ENCODE results near the gene NTM.

Gene NTM

GRCh38 chr11:131504199-131504949 is 134.0 kb downstream of the NTM start:
- no peaks in the 10 kb centered on the region for H3K36me3 ChIP-seq (ENCODE audit: low read depth)
- DNase-seq (ENCODE audit: low spot score) (no peak), ATAC-seq (ENCODE audit: low read depth) (no peak)

GRCh38 chr11:131506348-131506747 is 135.9 kb downstream of the NTM start:
- Histone ChIP-seq H3K36me3 (ENCODE audit: low read depth) (no peaks in the 10 kb centered on the region), H3K4me3 (ENCODE audit: severe bottlenecking) (no peak overlapping the region), H3K9me3 (ENCODE audit: severe bottlenecking) (no peaks in the 10 kb centered on the region), H3K27ac (ENCODE audit: poor library complexity, severe bottlenecking) (no peak overlapping the region), H3K4me1 (ENCODE audit: insufficient read depth, poor library complexity, severe bottlenecking) (no peaks in the 10 kb centered on the region), H3K27me3 (ENCODE audit: insufficient read depth, poor library complexity, severe bottlenecking) (no peaks in the 10 kb centered on the region)
- TF ChIP-seq CTCF (IDR thresholded peaks at IDR 0.05; ENCODE audit: poor library complexity, severe bottlenecking): no peak
- ATAC-seq (ENCODE audit: low read depth): no peak
- DNase-seq (ENCODE audit: low spot score): no peak

More at GRCh38 chr11:131504199-131504949, 134.0 kb downstream of the NTM start:
- H3K9me3 ChIP-seq (ENCODE audit: severe bottlenecking): no peaks in the 10 kb centered on the region
- no peak overlapping the region for H3K27ac ChIP-seq (ENCODE audit: poor library complexity, severe bottlenecking)
- H3K27me3 ChIP-seq (ENCODE audit: insufficient read depth, poor library complexity, severe bottlenecking): no peaks in the 10 kb centered on the region
- no peak overlapping the region for H3K4me3 ChIP-seq (ENCODE audit: severe bottlenecking)
- no peak for TF ChIP-seq CTCF (IDR thresholded peaks at IDR 0.05; ENCODE audit: poor library complexity, severe bottlenecking)
- H3K4me1 ChIP-seq (ENCODE audit: insufficient read depth, poor library complexity, severe bottlenecking): no peaks in the 10 kb centered on the region

- DNase-seq (ENCODE audit: low spot score): no peak
- no peak for ATAC-seq (ENCODE audit: low read depth)
- H3K4me3 ChIP-seq (ENCODE audit: severe bottlenecking): no peak overlapping the region
- H3K4me1 ChIP-seq (ENCODE audit: insufficient read depth, poor library complexity, severe bottlenecking): no peaks in the 10 kb centered on the region
- H3K27me3 ChIP-seq (ENCODE audit: insufficient read depth, poor library complexity, severe bottlenecking): no peaks in the 10 kb centered on the region
- no peaks in the 10 kb centered on the region for H3K36me3 ChIP-seq (ENCODE audit: low read depth)
- no peak overlapping the region for H3K27ac ChIP-seq (ENCODE audit: poor library complexity, severe bottlenecking)
- no peaks in the 10 kb centered on the region for H3K9me3 ChIP-seq (ENCODE audit: severe bottlenecking)
- TF ChIP-seq CTCF (IDR thresholded peaks at IDR 0.05; ENCODE audit: poor library complexity, severe bottlenecking): no peak
Observed at GRCh38 chr11:131510662-131511061, 140.2 kb downstream of the NTM start.

GRCh38 chr11:131511794-131512193 is 141.4 kb downstream of the NTM start:
- no peaks in the 10 kb centered on the region for H3K36me3 ChIP-seq (ENCODE audit: low read depth)
- no peak overlapping the region for H3K4me3 ChIP-seq (ENCODE audit: severe bottlenecking)
- H3K4me1 ChIP-seq (ENCODE audit: insufficient read depth, poor library complexity, severe bottlenecking): no peaks in the 10 kb centered on the region
- DNase-seq (ENCODE audit: low spot score): no peak
- H3K27ac ChIP-seq (ENCODE audit: poor library complexity, severe bottlenecking): no peak overlapping the region
- H3K9me3 ChIP-seq (ENCODE audit: severe bottlenecking): no peaks in the 10 kb centered on the region
- H3K27me3 ChIP-seq (ENCODE audit: insufficient read depth, poor library complexity, severe bottlenecking): no peaks in the 10 kb centered on the region
- ATAC-seq (ENCODE audit: low read depth): peak; percentile 69
- peak; percentile 47 for TF ChIP-seq CTCF (IDR thresholded peaks at IDR 0.05; ENCODE audit: poor library complexity, severe bottlenecking)

GRCh38 chr11:131512228-131512627 is 141.8 kb downstream of the NTM start:
- no peaks in the 10 kb centered on the region for H3K9me3 ChIP-seq (ENCODE audit: severe bottlenecking)
- H3K4me3 ChIP-seq (ENCODE audit: severe bottlenecking): no peak overlapping the region
- DNase-seq (ENCODE audit: low spot score) (no peak), ATAC-seq (ENCODE audit: low read depth) (no peak)
- no peaks in the 10 kb centered on the region for H3K27me3 ChIP-seq (ENCODE audit: insufficient read depth, poor library complexity, severe bottlenecking)
- no peak overlapping the region for H3K27ac ChIP-seq (ENCODE audit: poor library complexity, severe bottlenecking)
- no peak for TF ChIP-seq CTCF (IDR thresholded peaks at IDR 0.05; ENCODE audit: poor library complexity, severe bottlenecking)
- H3K36me3 ChIP-seq (ENCODE audit: low read depth): no peaks in the 10 kb centered on the region
- H3K4me1 ChIP-seq (ENCODE audit: insufficient read depth, poor library complexity, severe bottlenecking): no peaks in the 10 kb centered on the region
